ENCODE measurements around the gene LIMCH1. TPM values are rescaled to one million over a fixed set of nuclear protein-coding genes. Genes with fewer than 3 reads are reported as not detected.

Gene LIMCH1
- total and polyA plus RNA-seq, 7 donors, result 0.46 to 26.0 (median 6.7) TPM

DNA sequence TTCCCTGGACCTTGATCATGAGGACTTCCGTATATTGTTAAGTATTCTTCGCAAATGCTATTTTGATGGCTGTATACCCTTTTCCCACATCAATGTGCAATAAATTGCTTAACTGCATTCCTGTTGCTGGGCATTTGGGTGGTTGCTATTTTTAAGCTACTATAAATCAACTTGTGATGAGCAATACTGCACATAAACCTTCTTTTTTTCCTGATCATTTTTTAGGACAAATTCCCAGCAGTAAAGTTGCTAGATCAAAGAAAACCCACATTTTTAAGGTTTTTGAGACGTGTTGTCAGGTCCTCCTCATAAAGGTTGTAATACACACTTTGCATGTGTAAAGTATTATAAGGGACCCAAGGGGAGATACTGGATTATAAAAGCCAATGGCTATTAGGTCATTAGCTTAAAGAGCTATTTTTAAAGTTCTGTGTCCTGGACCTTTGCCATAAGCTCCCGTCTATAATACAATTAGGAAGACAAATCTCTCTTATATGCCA lies 35.6 kb downstream of the LIMCH1 start:
- Histone ChIP-seq H3K4me3 (no peak overlapping the region), H3K27me3 (no peaks in the 10 kb centered on the region), H3K4me1 (peaks cover 0 to 55% (median 32%) of the 10 kb centered on the region in 4 donors), H3K9me3 (no peaks in the 10 kb centered on the region), H3K36me3 (no peaks in the 10 kb centered on the region), H3K27ac (peak overlapping the region in 3 of 4 donors; percentile 25 to 56 (median 51))
- no peak for DNase-seq
- WGBS, 2 donors, result 56 to 74% methylated on average over 4 of the region's 4 CpGs
- intact Hi-C loops (cut with DNase I), result no loop called here
- TF ChIP-seq POLR2AphosphoS5 (IDR thresholded peaks at IDR 0.05) (no peak), EP300 (IDR thresholded peaks at IDR 0.05) (peak in 1 of 4 donors; percentile 29)

DNA sequence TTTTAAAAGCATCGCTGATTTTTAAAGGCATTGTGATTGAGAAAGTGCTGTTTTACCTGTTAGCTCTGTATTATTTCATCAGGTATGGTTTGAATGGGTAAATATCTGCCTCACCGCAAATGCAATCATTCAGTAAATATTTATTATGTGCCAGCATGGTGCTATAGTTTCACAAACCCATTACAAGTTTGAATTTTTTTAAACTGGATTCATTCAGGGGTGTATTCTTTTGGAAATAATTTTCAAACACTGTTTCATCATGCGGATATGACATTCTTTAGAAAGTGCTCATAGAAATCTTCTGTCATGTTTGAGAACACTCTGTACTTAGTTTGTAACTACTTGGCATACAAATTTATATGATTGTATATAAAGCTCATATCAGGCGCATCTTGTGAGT lies 37.2 kb downstream of the LIMCH1 start:
- DNase-seq, result no peak
- Histone ChIP-seq H3K9me3 (no peaks in the 10 kb centered on the region), H3K4me3 (no peak overlapping the region), H3K4me1 (peaks cover 0 to 55% (median 32%) of the 10 kb centered on the region in 4 donors), H3K27ac (peak overlapping the region; percentile 14 to 71 (median 64)), H3K36me3 (no peaks in the 10 kb centered on the region), H3K27me3 (no peaks in the 10 kb centered on the region)
- intact Hi-C loops (cut with DNase I), result no loop called here
- TF ChIP-seq POLR2AphosphoS5 (IDR thresholded peaks at IDR 0.05) (peak in 2 of 4 donors; percentile 31 to 56), POLR2A (IDR thresholded peaks at IDR 0.05) (no peak), EP300 (IDR thresholded peaks at IDR 0.05) (peak in 3 of 4 donors; percentile 13 to 43 (median 15))
- TF ChIP-seq, protein P1, sequence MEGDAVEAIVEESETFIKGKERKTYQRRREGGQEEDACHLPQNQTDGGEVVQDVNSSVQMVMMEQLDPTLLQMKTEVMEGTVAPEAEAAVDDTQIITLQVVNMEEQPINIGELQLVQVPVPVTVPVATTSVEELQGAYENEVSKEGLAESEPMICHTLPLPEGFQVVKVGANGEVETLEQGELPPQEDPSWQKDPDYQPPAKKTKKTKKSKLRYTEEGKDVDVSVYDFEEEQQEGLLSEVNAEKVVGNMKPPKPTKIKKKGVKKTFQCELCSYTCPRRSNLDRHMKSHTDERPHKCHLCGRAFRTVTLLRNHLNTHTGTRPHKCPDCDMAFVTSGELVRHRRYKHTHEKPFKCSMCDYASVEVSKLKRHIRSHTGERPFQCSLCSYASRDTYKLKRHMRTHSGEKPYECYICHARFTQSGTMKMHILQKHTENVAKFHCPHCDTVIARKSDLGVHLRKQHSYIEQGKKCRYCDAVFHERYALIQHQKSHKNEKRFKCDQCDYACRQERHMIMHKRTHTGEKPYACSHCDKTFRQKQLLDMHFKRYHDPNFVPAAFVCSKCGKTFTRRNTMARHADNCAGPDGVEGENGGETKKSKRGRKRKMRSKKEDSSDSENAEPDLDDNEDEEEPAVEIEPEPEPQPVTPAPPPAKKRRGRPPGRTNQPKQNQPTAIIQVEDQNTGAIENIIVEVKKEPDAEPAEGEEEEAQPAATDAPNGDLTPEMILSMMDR (IDR thresholded peaks at IDR 0.05), result no peak
- WGBS, 2 donors, result 85 to 93% methylated on average over 4 of the region's 4 CpGs

DNA sequence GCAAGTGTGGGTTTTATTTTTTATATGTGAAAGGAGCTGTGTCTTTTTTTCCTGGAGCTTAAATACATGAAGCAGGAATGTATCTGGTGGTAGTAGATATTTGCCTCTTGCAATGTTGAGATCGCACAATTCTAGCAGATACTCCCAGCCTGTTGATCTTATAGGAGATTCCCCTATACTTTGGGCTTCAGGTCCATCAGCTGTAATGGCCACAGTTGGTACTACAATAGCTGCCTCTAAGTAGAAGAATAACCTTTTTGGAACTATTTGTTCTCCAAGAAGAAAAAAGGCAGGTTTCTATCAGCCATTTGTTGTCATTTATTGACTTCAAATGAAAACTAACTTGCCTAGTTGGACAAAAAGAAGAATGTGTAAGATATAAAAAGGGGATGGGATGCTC lies 37.7 kb downstream of the LIMCH1 start:
- peak overlapping the region; percentile 14 to 71 (median 64) for H3K27ac ChIP-seq
- DNase-seq, result no peak
- intact Hi-C loops (cut with DNase I), result no loop called here
- no peak overlapping the region for H3K4me3 ChIP-seq
- H3K27me3 ChIP-seq, result no peaks in the 10 kb centered on the region
- WGBS, 2 donors, result 88 to 95% methylated on average over 1 of the region's 1 CpG
- H3K36me3 ChIP-seq, result no peaks in the 10 kb centered on the region
- H3K4me1 ChIP-seq, result peaks cover 0 to 55% (median 32%) of the 10 kb centered on the region in 4 donors
- TF ChIP-seq, protein P1 (IDR thresholded peaks at IDR 0.05), result peak in 1 of 4 experiments; percentile 18
- TF ChIP-seq POLR2A (IDR thresholded peaks at IDR 0.05), result no peak
- H3K9me3 ChIP-seq, result no peaks in the 10 kb centered on the region

DNA sequence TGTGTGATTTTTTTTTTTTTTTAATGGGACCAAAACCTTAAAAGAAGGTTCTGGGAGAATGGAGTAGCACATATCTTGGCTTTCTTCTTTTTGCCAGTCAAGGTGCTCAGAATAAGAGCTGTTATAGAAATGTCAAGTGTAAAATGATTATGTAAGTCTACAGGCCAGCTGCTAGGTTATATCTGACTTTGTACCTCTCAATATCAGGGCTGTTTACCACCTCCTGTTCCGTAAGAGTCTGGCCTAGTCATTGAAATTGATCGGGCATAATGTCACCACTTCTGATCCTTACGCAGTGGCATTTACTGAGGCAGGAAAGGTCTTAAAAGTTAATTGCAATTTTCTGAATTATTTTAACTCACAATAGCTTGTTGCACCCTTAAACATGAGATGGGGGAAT lies 41.1 kb downstream of the LIMCH1 start:
- H3K27me3 ChIP-seq, result no peaks in the 10 kb centered on the region
- no peak for DNase-seq
- no peak overlapping the region for H3K27ac ChIP-seq
- no peaks in the 10 kb centered on the region for H3K36me3 ChIP-seq
- WGBS, 2 donors, result 79 to 95% methylated on average over 3 of the region's 3 CpGs
- no peak overlapping the region for H3K4me3 ChIP-seq
- H3K4me1 ChIP-seq, result peaks cover 0 to 29% (median 17%) of the 10 kb centered on the region in 4 donors
- intact Hi-C loops (cut with DNase I), result no loop called here
- no peaks in the 10 kb centered on the region for H3K9me3 ChIP-seq
- TF ChIP-seq POLR2AphosphoS5 (IDR thresholded peaks at IDR 0.05), result no peak
- TF ChIP-seq EP300 (IDR thresholded peaks at IDR 0.05), result no peak
- TF ChIP-seq POLR2A (IDR thresholded peaks at IDR 0.05), result no peak
- TF ChIP-seq, protein P1 (IDR thresholded peaks at IDR 0.05), result no peak

DNA sequence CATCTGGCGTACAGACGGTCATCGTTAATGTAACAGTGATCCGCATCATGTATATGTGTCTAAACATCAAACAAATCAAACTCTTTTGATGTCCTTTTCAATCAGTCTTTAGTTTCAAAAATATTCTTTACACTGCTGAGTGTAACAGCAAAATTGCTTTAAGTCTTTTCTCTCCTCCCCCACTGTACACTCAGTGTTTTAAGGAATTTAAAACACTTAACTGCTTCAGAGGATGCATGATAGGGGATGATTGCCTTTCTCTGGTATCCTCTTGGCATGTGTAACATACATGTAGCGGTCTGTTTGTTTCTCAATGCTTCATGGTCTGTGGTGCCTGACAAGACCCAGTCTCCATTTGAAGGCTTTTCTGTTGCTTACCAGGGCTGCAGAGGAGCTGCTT lies 41.6 kb downstream of the LIMCH1 start:
- Histone ChIP-seq H3K27me3 (no peaks in the 10 kb centered on the region), H3K4me3 (no peak overlapping the region), H3K27ac (no peak overlapping the region), H3K36me3 (no peaks in the 10 kb centered on the region), H3K9me3 (no peaks in the 10 kb centered on the region), H3K4me1 (peaks cover 0 to 25% (median 15%) of the 10 kb centered on the region in 4 donors)
- no peak for DNase-seq
- TF ChIP-seq, protein P1 (IDR thresholded peaks at IDR 0.05), result no peak
- no peak for TF ChIP-seq EP300 (IDR thresholded peaks at IDR 0.05)
- TF ChIP-seq POLR2A (IDR thresholded peaks at IDR 0.05), result no peak
- no peak for TF ChIP-seq POLR2AphosphoS5 (IDR thresholded peaks at IDR 0.05)
- 83 to 93% methylated on average over 5 of the region's 5 CpGs for WGBS, 2 donors
- intact Hi-C loops (cut with DNase I), result no loop called here
